HUES48 (cell line): ENCODE measurements around the gene ACOT7.

Source experiments
- H3K27ac ChIP-seq: one replicate; pipeline ENCODE4 v1.7.0; 2013; ENCODE audit warnings: low read depth, low read length, inconsistent platforms
- H3K27me3 ChIP-seq: 2 replicates; pipeline ENCODE4 v1.6.1; 2013; ENCODE audit warnings: mild to moderate bottlenecking, low read length; ENCODE audit not compliant: control insufficient read depth, insufficient read depth
- H3K36me3 ChIP-seq: 2 replicates; pipeline ENCODE4 v1.6.1; 2013; ENCODE audit warnings: low read length; ENCODE audit not compliant: control insufficient read depth, insufficient read depth
- H3K4me1 ChIP-seq: 2 replicates; pipeline ENCODE4 v1.6.1; 2013; ENCODE audit warnings: mild to moderate bottlenecking, low read length; ENCODE audit not compliant: control insufficient read depth, insufficient read depth
- H3K4me3 ChIP-seq: 2 replicates; pipeline ENCODE4 v1.5.1; 2013; ENCODE audit warnings: mild to moderate bottlenecking, low read depth, low read length
- H3K9ac ChIP-seq: 2 replicates; pipeline ENCODE4 v1.6.1; 2013; ENCODE audit warnings: mild to moderate bottlenecking, low read depth, low read length, moderate library complexity
- H3K9me3 ChIP-seq: 2 replicates; pipeline ENCODE4 v1.6.1; 2013; ENCODE audit warnings: low read length; ENCODE audit not compliant: control insufficient read depth, insufficient read depth

Gene ACOT7

DNA sequence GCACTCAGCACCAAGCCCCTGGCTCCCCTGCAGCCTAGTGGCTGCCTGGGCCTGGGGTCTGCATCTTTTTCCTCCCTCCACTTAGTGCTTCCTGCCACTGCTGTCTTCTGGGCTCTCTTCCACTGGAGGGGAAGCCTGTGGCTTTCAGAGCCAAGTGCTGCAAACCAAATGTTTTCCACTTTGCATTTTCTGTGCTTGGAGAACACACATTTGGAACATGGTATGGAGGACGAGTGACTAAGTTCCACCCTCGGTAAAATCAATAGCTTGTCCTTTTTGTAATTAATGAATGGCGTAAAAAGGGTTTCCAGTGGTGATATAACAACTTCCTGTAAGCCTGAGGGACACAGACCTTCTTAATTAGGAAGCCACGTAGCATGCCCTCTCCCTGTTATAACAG lies 122.6 kb downstream of the ACOT7 start:
- Histone ChIP-seq H3K27me3 (no peaks in the 10 kb centered on the region), H3K36me3 (peaks cover 2% of the 10 kb centered on the region; the same call in 1 of the 2 replicates), H3K9ac (no peak overlapping the region), H3K27ac (no peak overlapping the region), H3K4me3 (no peak overlapping the region), H3K4me1 (peaks cover 4% of the 10 kb centered on the region; the same call in 1 of the 2 replicates), H3K9me3 (no peaks in the 10 kb centered on the region)

GRCh38 chr1:6270401-6270800 lies 123.2 kb downstream of the ACOT7 start:
- no peak overlapping the region for H3K4me3 ChIP-seq
- no peaks in the 10 kb centered on the region for H3K9me3 ChIP-seq
- H3K27me3 ChIP-seq: no peaks in the 10 kb centered on the region
- H3K9ac ChIP-seq: no peak overlapping the region
- no peak overlapping the region for H3K27ac ChIP-seq
- H3K36me3 ChIP-seq: peaks cover 2% of the 10 kb centered on the region; the same call in 1 of the 2 replicates
- H3K4me1 ChIP-seq: 0 out of 2 replicates have a peak, but pooled peaks cover 4% of the 10 kb centered on the region

DNA sequence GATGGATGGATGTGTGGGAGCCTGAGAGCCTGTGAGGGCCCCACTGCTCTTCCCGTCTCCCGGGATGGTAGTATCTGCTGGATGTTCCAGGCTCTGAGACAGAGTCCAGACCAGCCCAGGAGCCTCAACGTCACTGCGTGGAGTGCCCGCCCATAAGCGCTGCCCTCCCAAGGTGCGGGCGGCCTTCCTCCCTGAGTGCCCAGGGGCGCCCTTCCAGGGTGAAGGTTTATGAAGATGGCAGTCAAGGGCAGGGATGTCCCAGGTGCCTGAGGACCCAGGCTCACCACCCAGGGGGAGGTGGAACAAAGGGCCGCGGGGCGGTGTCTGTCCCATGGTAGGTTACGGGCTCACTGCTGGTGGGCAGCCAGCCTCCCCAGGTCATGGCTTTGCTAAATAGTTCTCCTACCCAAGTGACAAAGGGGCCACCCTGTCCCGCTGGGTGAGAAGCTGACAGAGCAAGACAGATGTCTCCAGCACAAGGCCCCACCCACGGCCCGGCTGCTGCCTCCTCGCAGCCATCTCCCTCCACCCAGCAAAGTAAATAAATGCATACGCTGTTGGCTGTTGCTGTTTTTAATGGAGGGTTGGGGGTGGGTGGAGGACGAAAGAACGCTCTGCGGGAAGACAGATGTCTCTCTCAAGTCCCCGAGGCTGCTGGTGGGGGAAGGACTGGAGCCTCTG lies 123.7 kb downstream of the ACOT7 start:
- no peaks in the 10 kb centered on the region for H3K9me3 ChIP-seq
- H3K4me3 ChIP-seq: no peak overlapping the region
- H3K4me1 ChIP-seq: 0 out of 2 replicates have a peak, but pooled peaks cover 4% of the 10 kb centered on the region
- H3K36me3 ChIP-seq: peaks cover 2% of the 10 kb centered on the region; the same call in 1 of the 2 replicates
- H3K9ac ChIP-seq: no peak overlapping the region
- no peaks in the 10 kb centered on the region for H3K27me3 ChIP-seq
- H3K27ac ChIP-seq: no peak overlapping the region

GRCh38 chr1:6269296-6269695 lies 124.3 kb downstream of the ACOT7 start:
- no peaks in the 10 kb centered on the region for H3K36me3 ChIP-seq
- no peak overlapping the region for H3K27ac ChIP-seq
- no peaks in the 10 kb centered on the region for H3K27me3 ChIP-seq
- H3K9me3 ChIP-seq: no peaks in the 10 kb centered on the region
- H3K9ac ChIP-seq: no peak overlapping the region
- H3K4me3 ChIP-seq: no peak overlapping the region
- H3K4me1 ChIP-seq: 0 out of 2 replicates have a peak, but pooled peaks cover 4% of the 10 kb centered on the region

DNA sequence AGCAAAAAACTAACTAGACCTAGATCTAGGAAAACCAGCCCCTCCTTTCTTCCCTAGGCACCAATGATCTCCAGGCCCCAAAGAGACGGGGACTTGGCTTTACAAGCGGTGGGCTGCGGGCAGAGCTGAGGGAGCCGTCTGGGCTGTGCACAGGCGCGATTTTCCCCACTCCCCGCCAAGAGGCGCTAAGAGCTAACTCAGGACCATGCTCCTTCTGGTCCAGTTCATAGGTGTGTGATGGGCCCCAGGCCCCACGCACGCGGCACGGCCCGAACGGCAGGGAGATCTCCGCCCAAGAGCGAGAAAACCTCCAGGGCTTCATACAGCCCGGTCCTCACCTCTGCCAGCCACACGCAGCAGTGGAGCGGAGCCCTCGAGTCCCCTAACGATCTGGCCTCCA lies 125.2 kb downstream of the ACOT7 start:
- H3K9me3 ChIP-seq: no peaks in the 10 kb centered on the region
- no peak overlapping the region for H3K4me3 ChIP-seq
- no peaks in the 10 kb centered on the region for H3K36me3 ChIP-seq
- H3K27me3 ChIP-seq: no peaks in the 10 kb centered on the region
- no peak overlapping the region for H3K9ac ChIP-seq
- H3K27ac ChIP-seq: no peak overlapping the region
- 0 out of 2 replicates have a peak, but pooled peaks cover under 1% of the 10 kb centered on the region for H3K4me1 ChIP-seq

- Histone ChIP-seq H3K9me3 (no peaks in the 10 kb centered on the region), H3K27ac (no peak overlapping the region), H3K9ac (no peak overlapping the region), H3K4me3 (no peak overlapping the region), H3K4me1 (no peaks in the 10 kb centered on the region), H3K36me3 (no peaks in the 10 kb centered on the region), H3K27me3 (no peaks in the 10 kb centered on the region)
Observed at GRCh38 chr1:6267686-6268322, 125.8 kb downstream of the ACOT7 start.

DNA sequence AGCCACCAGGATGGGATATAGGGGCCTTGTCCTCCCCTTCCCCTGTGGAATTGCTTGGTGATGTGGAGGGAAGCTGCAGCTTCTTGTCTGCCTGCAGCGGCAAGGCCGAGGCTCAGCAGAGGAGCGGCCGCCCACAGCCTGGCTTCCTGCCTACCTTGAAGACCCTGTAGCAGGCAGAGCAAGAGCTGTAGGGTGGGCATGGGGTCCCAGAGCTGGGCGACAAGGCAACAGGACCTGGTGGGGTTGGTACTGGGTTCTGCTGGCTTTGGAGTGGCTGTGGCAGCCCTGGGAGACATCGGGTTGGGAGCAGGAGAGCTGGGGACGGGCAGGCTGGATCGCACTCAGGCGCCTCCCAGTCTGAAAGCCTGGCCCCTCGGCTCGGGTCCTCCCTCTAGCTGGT lies 126.9 kb downstream of the ACOT7 start:
- H3K36me3 ChIP-seq: no peaks in the 10 kb centered on the region
- H3K4me1 ChIP-seq: no peaks in the 10 kb centered on the region

DNA sequence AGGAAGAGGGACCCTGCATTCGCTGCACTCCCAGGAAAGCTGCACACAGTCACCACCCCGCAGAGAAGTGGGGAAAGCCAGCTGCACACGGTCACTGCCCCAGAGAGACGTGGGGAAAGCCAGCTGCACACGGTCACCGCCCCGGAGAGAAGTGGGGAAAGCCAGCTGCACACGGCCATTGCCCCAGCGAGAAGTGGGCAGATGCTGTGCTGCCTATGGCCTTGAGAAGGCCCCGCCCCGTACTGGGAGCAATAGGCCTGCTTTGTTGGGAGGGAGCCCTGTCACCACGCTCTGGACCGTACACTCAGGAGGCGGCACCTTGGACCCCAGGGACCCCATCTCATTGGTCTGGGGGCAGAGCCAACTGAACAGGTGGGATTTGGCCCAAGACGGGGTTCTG lies 128.4 kb downstream of the ACOT7 start:
- no peak overlapping the region for H3K27ac ChIP-seq
- no peaks in the 10 kb centered on the region for H3K4me1 ChIP-seq
- H3K27me3 ChIP-seq: peaks cover 15% of the 10 kb centered on the region
- H3K9me3 ChIP-seq: no peaks in the 10 kb centered on the region
- no peaks in the 10 kb centered on the region for H3K36me3 ChIP-seq
- H3K4me3 ChIP-seq: no peak overlapping the region
- no peak overlapping the region for H3K9ac ChIP-seq

More for the DNA sequence above, 126.9 kb downstream of the ACOT7 start:
- Histone ChIP-seq H3K9me3 (no peaks in the 10 kb centered on the region), H3K27me3 (peaks cover 9% of the 10 kb centered on the region), H3K9ac (no peak overlapping the region), H3K27ac (no peak overlapping the region), H3K4me3 (no peak overlapping the region)

DNA sequence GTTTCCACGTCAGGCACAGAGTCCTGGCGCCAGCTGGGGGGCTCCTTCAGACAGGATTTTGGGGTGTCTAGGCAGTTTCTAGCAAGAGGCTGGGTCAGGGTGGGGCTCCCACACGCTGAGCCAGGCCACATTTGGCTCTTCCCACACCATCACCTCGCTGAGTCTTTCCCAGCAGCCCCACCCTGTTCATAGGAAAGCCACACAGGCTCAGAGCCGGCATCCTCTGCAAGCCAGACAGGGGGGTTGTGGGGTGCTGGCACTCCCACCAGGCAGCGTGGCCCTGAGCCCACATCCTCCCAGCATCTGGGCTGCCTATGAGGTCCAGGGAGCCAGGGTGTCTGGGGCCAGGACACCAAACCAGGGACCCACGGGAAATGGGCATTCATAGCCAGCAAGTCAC lies 129.9 kb downstream of the ACOT7 start:
- Histone ChIP-seq H3K4me3 (no peak overlapping the region), H3K4me1 (peaks cover 3% of the 10 kb centered on the region; the same call in 1 of the 2 replicates), H3K27ac (no peak overlapping the region), H3K27me3 (peaks cover 27% of the 10 kb centered on the region), H3K9ac (no peak overlapping the region), H3K36me3 (no peaks in the 10 kb centered on the region), H3K9me3 (no peaks in the 10 kb centered on the region)

- H3K9ac ChIP-seq: no peak overlapping the region
Observed at GRCh38 chr1:6262555-6263420, 130.8 kb downstream of the ACOT7 start.

More at GRCh38 chr1:6262555-6263420, 130.8 kb downstream of the ACOT7 start:
- H3K27me3 ChIP-seq: peaks cover 29% of the 10 kb centered on the region
- no peaks in the 10 kb centered on the region for H3K36me3 ChIP-seq
- peaks cover 3% of the 10 kb centered on the region; the same call in 1 of the 2 replicates for H3K4me1 ChIP-seq
- H3K4me3 ChIP-seq: no peak overlapping the region
- no peaks in the 10 kb centered on the region for H3K9me3 ChIP-seq
- H3K27ac ChIP-seq: no peak overlapping the region
